ENCODE results near the gene EVA1C. TPM values are rescaled to one million over a fixed set of nuclear protein-coding genes. Genes with fewer than 3 reads are reported as not detected.

EVA1C gene
- total RNA-seq, 1 experiment from 2014 or later, result 13.4 TPM

DNA sequence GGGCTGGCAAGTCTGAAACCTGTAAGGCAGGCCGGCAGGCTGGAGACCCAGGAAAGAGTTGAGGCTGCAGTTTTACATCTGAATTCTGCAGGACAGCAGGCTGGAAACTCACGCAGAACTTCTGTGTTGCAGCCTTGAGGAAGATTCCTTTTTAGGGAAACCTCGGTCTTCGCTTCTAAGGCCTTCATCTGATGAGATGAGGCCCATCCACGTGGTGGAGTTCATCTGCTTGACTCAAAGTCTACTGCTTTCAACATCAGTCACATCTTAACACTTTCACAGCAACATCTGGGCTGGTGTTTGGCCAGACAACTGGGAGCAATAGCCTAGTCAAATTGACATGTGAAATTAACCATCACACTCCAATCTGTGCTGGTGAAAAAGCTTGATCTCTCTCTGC lies 57.1 kb downstream of the EVA1C start:
- DNase-seq (ENCODE audit: low read depth in 1 of 2, low spot score in 2 of 2), result no peak
- Histone ChIP-seq H3K27me3 (replicated peaks) (no peaks in the 10 kb centered on the region), H3K4me1 (replicated peaks) (peaks cover 17% of the 10 kb centered on the region), H3K27ac (no peak overlapping the region), H3K4me3 (no peak overlapping the region), H3K36me3 (peaks cover 18% of the 10 kb centered on the region), H3K9me3 (replicated peaks) (no peaks in the 10 kb centered on the region)

DNA sequence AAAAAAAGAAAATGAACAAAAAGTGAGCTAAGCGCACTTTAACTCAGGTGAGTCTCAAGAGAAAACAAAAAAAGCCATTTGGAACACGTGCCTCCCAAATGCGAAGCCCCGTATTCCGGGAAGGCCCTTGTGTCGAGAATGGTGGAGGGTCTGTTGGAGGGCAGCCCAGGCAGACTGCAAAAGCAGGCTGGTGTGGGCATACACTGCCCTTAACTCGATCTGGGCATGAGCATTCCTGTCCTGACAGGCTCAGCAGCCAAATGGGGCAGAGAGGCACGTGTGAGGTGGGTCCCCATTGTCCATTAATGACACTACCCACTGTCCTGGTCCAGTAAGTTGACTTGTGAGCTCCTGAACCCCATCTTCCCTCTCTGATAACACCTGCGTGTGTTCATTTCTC lies 57.7 kb downstream of the EVA1C start:
- H3K36me3 ChIP-seq, result peaks cover 18% of the 10 kb centered on the region
- no peak overlapping the region for H3K27ac ChIP-seq
- H3K4me3 ChIP-seq, result no peak overlapping the region
- H3K27me3 ChIP-seq (replicated peaks), result no peaks in the 10 kb centered on the region
- peaks cover 17% of the 10 kb centered on the region for H3K4me1 ChIP-seq (replicated peaks)
- no peak for DNase-seq (ENCODE audit: low read depth in 1 of 2, low spot score in 2 of 2)
- no peaks in the 10 kb centered on the region for H3K9me3 ChIP-seq (replicated peaks)

GRCh38 chr21:32472890-32473765 lies 60.6 kb downstream of the EVA1C start:
- H3K27me3 ChIP-seq (replicated peaks), result no peaks in the 10 kb centered on the region
- H3K27ac ChIP-seq, result no peak overlapping the region
- no peaks in the 10 kb centered on the region for H3K9me3 ChIP-seq (replicated peaks)
- no peak overlapping the region for H3K4me3 ChIP-seq
- peaks cover 18% of the 10 kb centered on the region for H3K36me3 ChIP-seq
- no peak for DNase-seq (ENCODE audit: low read depth in 1 of 2, low spot score in 2 of 2)
- H3K4me1 ChIP-seq (replicated peaks), result peaks cover 21% of the 10 kb centered on the region

GRCh38 chr21:32474179-32475059 lies 61.9 kb downstream of the EVA1C start:
- Histone ChIP-seq H3K27me3 (replicated peaks) (no peaks in the 10 kb centered on the region), H3K4me1 (replicated peaks) (peaks cover 34% of the 10 kb centered on the region), H3K9me3 (replicated peaks) (no peaks in the 10 kb centered on the region), H3K27ac (no peak overlapping the region), H3K36me3 (peaks cover 7% of the 10 kb centered on the region), H3K4me3 (no peak overlapping the region)
- DNase-seq (ENCODE audit: low read depth in 1 of 2, low spot score in 2 of 2), result no peak

- Histone ChIP-seq H3K27me3 (replicated peaks) (no peaks in the 10 kb centered on the region), H3K36me3 (peaks cover 6% of the 10 kb centered on the region), H3K4me1 (replicated peaks) (peaks cover 43% of the 10 kb centered on the region), H3K4me3 (no peak overlapping the region), H3K27ac (no peak overlapping the region), H3K9me3 (replicated peaks) (no peaks in the 10 kb centered on the region)
- DNase-seq (ENCODE audit: low read depth in 1 of 2, low spot score in 2 of 2), result no peak
Measured at GRCh38 chr21:32475162-32475812, 62.8 kb downstream of the EVA1C start.

- no peak overlapping the region for H3K4me3 ChIP-seq
- peaks cover 6% of the 10 kb centered on the region for H3K36me3 ChIP-seq
- H3K9me3 ChIP-seq (replicated peaks), result no peaks in the 10 kb centered on the region
- peaks cover 58% of the 10 kb centered on the region for H3K4me1 ChIP-seq (replicated peaks)
- no peaks in the 10 kb centered on the region for H3K27me3 ChIP-seq (replicated peaks)
- no peak for DNase-seq (ENCODE audit: low read depth in 1 of 2, low spot score in 2 of 2)
- no peak overlapping the region for H3K27ac ChIP-seq
Measured at GRCh38 chr21:32476661-32477423, 64.3 kb downstream of the EVA1C start.

GRCh38 chr21:32477424-32477745 lies 64.9 kb downstream of the EVA1C start:
- Histone ChIP-seq H3K27me3 (replicated peaks) (no peaks in the 10 kb centered on the region), H3K4me1 (replicated peaks) (peaks cover 64% of the 10 kb centered on the region), H3K4me3 (no peak overlapping the region), H3K27ac (no peak overlapping the region), H3K36me3 (peaks cover 6% of the 10 kb centered on the region), H3K9me3 (replicated peaks) (no peaks in the 10 kb centered on the region)
- DNase-seq (ENCODE audit: low read depth in 1 of 2, low spot score in 2 of 2), result no peak

GRCh38 chr21:32481875-32482408 lies 69.4 kb downstream of the EVA1C start:
- no peaks in the 10 kb centered on the region for H3K9me3 ChIP-seq (replicated peaks)

GRCh38 chr21:32482565-32483292 lies 70.2 kb downstream of the EVA1C start:
- no peaks in the 10 kb centered on the region for H3K9me3 ChIP-seq (replicated peaks)
- H3K36me3 ChIP-seq, result no peaks in the 10 kb centered on the region
- peak; percentile 72 to 77 for DNase-seq (ENCODE audit: low read depth in 1 of 2, low spot score in 2 of 2)
- H3K27ac ChIP-seq, result peak overlapping the region; percentile 65
- H3K4me3 ChIP-seq, result no peak overlapping the region
- no peaks in the 10 kb centered on the region for H3K27me3 ChIP-seq (replicated peaks)
- peaks cover 63% of the 10 kb centered on the region for H3K4me1 ChIP-seq (replicated peaks)

More at GRCh38 chr21:32481875-32482408, 69.4 kb downstream of the EVA1C start:
- no peak overlapping the region; the same call in none of the 2 replicates for H3K27ac ChIP-seq
- H3K4me1 ChIP-seq (replicated peaks), result peaks cover 63% of the 10 kb centered on the region
- H3K36me3 ChIP-seq, result no peaks in the 10 kb centered on the region
- DNase-seq (ENCODE audit: low read depth in 1 of 2, low spot score in 2 of 2), result no peak
- H3K27me3 ChIP-seq (replicated peaks), result no peaks in the 10 kb centered on the region
- no peak overlapping the region for H3K4me3 ChIP-seq

DNA sequence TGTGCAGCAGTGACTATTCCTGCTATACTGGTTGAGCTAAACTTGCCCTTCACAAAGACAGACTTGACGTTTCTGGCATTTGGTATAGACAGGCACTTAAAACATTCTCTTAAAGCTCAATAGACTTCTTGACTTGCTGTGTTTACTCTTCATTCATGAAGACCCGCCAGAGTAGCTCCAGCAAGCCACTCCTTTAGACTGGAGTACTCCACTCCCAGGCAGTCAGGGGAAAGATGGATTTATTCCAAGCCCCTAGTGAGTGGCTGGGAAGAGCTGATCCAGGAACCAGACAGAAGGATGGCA lies 70.7 kb downstream of the EVA1C start:
- Histone ChIP-seq H3K9me3 (replicated peaks) (no peaks in the 10 kb centered on the region), H3K4me3 (no peak overlapping the region), H3K27me3 (replicated peaks) (no peaks in the 10 kb centered on the region), H3K36me3 (no peaks in the 10 kb centered on the region), H3K4me1 (replicated peaks) (peaks cover 61% of the 10 kb centered on the region), H3K27ac (peak overlapping the region; percentile 65)
- peak in 1 of 2 experiments; percentile 49 for DNase-seq (ENCODE audit: low read depth in 1 of 2, low spot score in 2 of 2)

DNA sequence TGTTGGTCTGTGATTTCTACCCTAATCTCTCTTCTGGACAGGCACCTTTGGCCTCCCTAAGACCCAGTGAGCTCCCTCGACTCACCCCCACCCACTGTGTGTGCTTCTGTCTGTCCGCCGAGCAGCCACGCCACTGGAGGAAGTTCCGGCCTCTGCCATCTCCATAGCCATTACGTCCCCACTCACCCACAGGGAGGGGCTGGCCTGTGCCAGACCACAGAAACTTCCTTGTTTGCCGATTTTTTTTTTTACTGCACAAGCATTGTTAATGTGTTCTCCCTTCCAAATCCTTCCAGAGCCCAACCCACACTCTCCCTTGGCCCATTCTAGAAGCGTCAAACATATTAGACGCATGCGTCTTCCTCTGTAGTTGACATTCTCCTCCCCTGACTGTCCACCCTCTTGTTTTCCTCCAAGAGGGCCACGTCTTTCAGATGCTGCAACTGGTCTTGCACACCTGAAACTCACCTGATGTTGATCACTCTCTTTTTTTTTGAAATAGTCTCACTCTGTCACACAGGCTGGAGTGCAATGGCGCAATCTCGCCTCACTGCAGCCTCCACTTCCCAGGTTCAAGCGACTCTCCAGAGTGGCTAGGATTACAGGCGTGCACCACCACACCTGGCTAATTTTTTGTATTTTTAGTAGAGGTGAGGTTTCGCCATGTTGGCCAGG lies 72.3 kb downstream of the EVA1C start:
- no peak overlapping the region for H3K27ac ChIP-seq
- no peaks in the 10 kb centered on the region for H3K9me3 ChIP-seq (replicated peaks)
- DNase-seq (ENCODE audit: low read depth in 1 of 2, low spot score in 2 of 2), result no peak
- H3K4me3 ChIP-seq, result no peak overlapping the region
- H3K4me1 ChIP-seq (replicated peaks), result peaks cover 45% of the 10 kb centered on the region
- H3K27me3 ChIP-seq (replicated peaks), result no peaks in the 10 kb centered on the region
- H3K36me3 ChIP-seq, result no peaks in the 10 kb centered on the region; the same call in 1 of the 2 replicates

- H3K9me3 ChIP-seq (replicated peaks), result no peaks in the 10 kb centered on the region
- DNase-seq (ENCODE audit: low read depth in 1 of 2, low spot score in 2 of 2), result no peak
- no peak overlapping the region; the same call in 1 of the 2 replicates for H3K27ac ChIP-seq
- H3K27me3 ChIP-seq (replicated peaks), result no peaks in the 10 kb centered on the region
- H3K4me3 ChIP-seq, result no peak overlapping the region
- peaks cover 4% of the 10 kb centered on the region; the same call in 1 of the 2 replicates for H3K36me3 ChIP-seq
- H3K4me1 ChIP-seq (replicated peaks), result peaks cover 40% of the 10 kb centered on the region
Measured at GRCh38 chr21:32492376-32492775, 79.9 kb downstream of the EVA1C start.
